H1 (cell line): Measurements from ENCODE around the gene PTPRO. TPM values are rescaled to one million over a fixed set of nuclear protein-coding genes. Genes with fewer than 3 reads are reported as not detected.

ENCODE experiments used
- CTCF ChIA-PET: fragments of 300-600 bp; sonication (Branson Sonifier 250); formaldehyde crosslinking; loops from one replicate; lab custom pipeline; 2021; ENCODE audit not compliant: partially characterized antibody; lab: Charles Lee
- POLR2A ChIA-PET: fragments of 300-600 bp; sonication (Branson Sonifier 250); formaldehyde crosslinking; loops from one replicate; lab custom pipeline; 2021; ENCODE audit warnings: inconsistent platforms; ENCODE audit not compliant: partially characterized antibody; lab: Charles Lee
- DNase-seq, 2 experiments: peaks; one replicate each; pipeline versions ENCODE4 v3.0.0 to v3.0.0-alpha.2; 2010 to 2022; ENCODE audit warnings: low spot score in 2 of 2, low read depth in 1 of 2, mixed read lengths in 1 of 2
- FAIRE-seq: peaks from 2 replicates; lab custom pipeline; 2011; peaks lifted over from hg19 to GRCh38; lab: Jason Lieb, UNC
- H2AFZ ChIP-seq: 2 replicates; pipeline ENCODE4 v1.8.1; 2012; ENCODE audit warnings: low read length, inconsistent platforms
- H2AK5ac ChIP-seq: 2 replicates; pipeline ENCODE4 v1.6.1; 2013; ENCODE audit warnings: low read depth, low read length
- H2BK120ac ChIP-seq: replicated peaks from 2 replicates; pipeline ENCODE3; 2013; ENCODE audit warnings: low read depth, low read length, inconsistent platforms
- H2BK12ac ChIP-seq: 2 replicates; pipeline ENCODE4 v1.6.1; 2013; ENCODE audit warnings: low read depth, low read length
- H2BK15ac ChIP-seq: 2 replicates; pipeline ENCODE4 v1.6.1; 2013; ENCODE audit warnings: low read length
- H2BK20ac ChIP-seq: 2 replicates; pipeline ENCODE4 v1.6.1; 2013; ENCODE audit warnings: low read length
- H2BK5ac ChIP-seq: 2 replicates; pipeline ENCODE4 v1.6.1; 2013; ENCODE audit warnings: low read depth, low read length
- H3K14ac ChIP-seq: 2 replicates; pipeline ENCODE4 v1.6.1; 2013; ENCODE audit warnings: inconsistent platforms; ENCODE audit not compliant: insufficient read length
- H3K18ac ChIP-seq: 2 replicates; pipeline ENCODE4 v1.6.1; 2013; ENCODE audit warnings: low read length; ENCODE audit errors: extremely low read depth
- H3K23ac ChIP-seq: 2 replicates; pipeline ENCODE4 v1.6.1; 2013; ENCODE audit warnings: inconsistent platforms; ENCODE audit not compliant: insufficient read length
- H3K23me2 ChIP-seq: 2 replicates; pipeline ENCODE4 v1.6.1; 2013; ENCODE audit warnings: low read depth, low read length
- H3K27ac ChIP-seq: 2 replicates; pipeline ENCODE4 v1.6.1; 2011; ENCODE audit warnings: low read depth, low read length, inconsistent platforms
- H3K27me3 ChIP-seq, 4 experiments: replicated peaks in 1 of 4; 1 replicate in 1 of 4; 2 replicates in 3 of 4; pipeline versions ENCODE4 v1.6.1 to v1.8.1; 2011 to 2013; ENCODE audit warnings: low read length in 3 of 4, mild to moderate bottlenecking in 3 of 4, inconsistent platforms in 2 of 4, mixed read lengths in 2 of 4, moderate library complexity in 1 of 4; ENCODE audit not compliant: control insufficient read depth in 3 of 4, insufficient read depth in 3 of 4; ENCODE audit errors: extremely low read depth in 1 of 4
- H3K36me3 ChIP-seq, 4 experiments: 2 replicates each; pipeline versions ENCODE4 v1.6.1 to v1.8.1; 2011 to 2013; ENCODE audit warnings: mild to moderate bottlenecking in 4 of 4, low read length in 3 of 4, moderate library complexity in 2 of 4, control low read depth in 1 of 4, inconsistent platforms in 1 of 4; ENCODE audit not compliant: insufficient read depth in 4 of 4, control insufficient read depth in 2 of 4
- H3K4ac ChIP-seq: replicated peaks from 2 replicates; pipeline ENCODE3; 2013; ENCODE audit warnings: low read length, low read depth, mixed read lengths, inconsistent platforms; ENCODE audit not compliant: insufficient read length
- H3K4me1 ChIP-seq, 4 experiments: replicated peaks in 1 of 4; 1 replicate in 1 of 4; 2 replicates in 3 of 4; pipeline versions ENCODE4 v1.6.1 to v1.8.1; 2011 to 2013; ENCODE audit warnings: low read length in 3 of 4, inconsistent platforms in 2 of 4, mixed read lengths in 1 of 4; ENCODE audit not compliant: insufficient read depth in 4 of 4, control insufficient read depth in 3 of 4
- H3K4me2 ChIP-seq, 2 experiments: 2 replicates each; pipeline versions ENCODE4 v1.6.1 to v1.8.1; 2011 to 2013; ENCODE audit warnings: low read depth in 2 of 2, low read length in 2 of 2, control low read depth in 1 of 2, inconsistent platforms in 1 of 2, mild to moderate bottlenecking in 1 of 2; ENCODE audit not compliant: insufficient read depth in 1 of 2
- H3K4me3 ChIP-seq, 4 experiments: fragments of 200-600, 300-600 bp in 1 of 4; sonication (generic), shearing (Covaris generic), sonication (Bioruptor Twin) in 1 of 4; 2 replicates each; pipeline versions ENCODE4 v1.5.1 to v1.8.1; 2011 to 2016; ENCODE audit warnings: low read length in 4 of 4, low read depth in 3 of 4, control low read depth in 2 of 4, inconsistent platforms in 2 of 4, mild to moderate bottlenecking in 2 of 4, mixed read lengths in 1 of 4, moderate library complexity in 1 of 4; ENCODE audit not compliant: insufficient read depth in 2 of 4; ENCODE audit errors: extremely low read depth in 1 of 4
- H3K56ac ChIP-seq: replicated peaks from 2 replicates; pipeline ENCODE3; 2013; ENCODE audit warnings: low read depth, mild to moderate bottlenecking, mixed read lengths, low read length, inconsistent platforms; ENCODE audit not compliant: insufficient read length
- H3K79me1 ChIP-seq: 2 replicates; pipeline ENCODE4 v1.6.1; 2013; ENCODE audit warnings: low read depth, low read length, control low read depth
- H3K79me2 ChIP-seq, 2 experiments: 2 replicates each; pipeline versions ENCODE4 v1.6.1 to v1.8.1; 2012 to 2013; ENCODE audit warnings: low read length in 2 of 2, mild to moderate bottlenecking in 2 of 2, inconsistent platforms in 1 of 2; ENCODE audit not compliant: insufficient read depth in 2 of 2, control insufficient read depth in 1 of 2
- H3K9ac ChIP-seq, 4 experiments: replicated peaks in 1 of 4; 1 replicate in 1 of 4; 2 replicates in 3 of 4; pipeline versions ENCODE4 v1.6.1 to v1.8.1; 2011 to 2013; ENCODE audit warnings: low read depth in 3 of 4, low read length in 3 of 4, control low read depth in 2 of 4, mild to moderate bottlenecking in 2 of 4, moderate library complexity in 2 of 4, inconsistent platforms in 1 of 4; ENCODE audit errors: extremely low read depth in 1 of 4
- H3K9me3 ChIP-seq, 2 experiments: 2 replicates each; pipeline versions ENCODE4 v1.6.1 to v1.8.1; 2012 to 2013; ENCODE audit warnings: mild to moderate bottlenecking in 2 of 2, moderate library complexity in 2 of 2, control low read depth in 1 of 2, inconsistent platforms in 1 of 2, low read depth in 1 of 2, low read length in 1 of 2, mixed read lengths in 1 of 2; ENCODE audit not compliant: insufficient read depth in 2 of 2
- H4K20me1 ChIP-seq, 2 experiments: replicated peaks in 1 of 2; 2 replicates each; pipeline versions ENCODE3 to v1.8.1; 2011 to 2013; ENCODE audit warnings: inconsistent platforms in 2 of 2, low read length in 2 of 2, mild to moderate bottlenecking in 1 of 2; ENCODE audit not compliant: insufficient read depth in 2 of 2, control insufficient read depth in 1 of 2
- H4K5ac ChIP-seq: 2 replicates; pipeline ENCODE4 v1.6.1; 2013; ENCODE audit warnings: low read length, low read depth, mixed read lengths, inconsistent platforms; ENCODE audit not compliant: insufficient read length
- H4K8ac ChIP-seq: 2 replicates; pipeline ENCODE4 v1.8.0; 2013; ENCODE audit warnings: mild to moderate bottlenecking, moderate library complexity, low read length, inconsistent platforms; ENCODE audit not compliant: insufficient read depth; ENCODE audit errors: extremely low read depth
- H4K91ac ChIP-seq: replicated peaks from 2 replicates; pipeline ENCODE3; 2013; ENCODE audit warnings: low read length, mixed read lengths, inconsistent platforms; ENCODE audit not compliant: insufficient read length
- ATF3 ChIP-seq: IDR thresholded peaks from 2 replicates; pipeline ENCODE4 v1.6.1; 2011; ENCODE audit warnings: low read depth, mild to moderate bottlenecking, low read length; ENCODE audit not compliant: insufficient read depth
- BACH1 ChIP-seq: IDR thresholded peaks from 2 replicates; pipeline ENCODE4 v1.6.1; 2012; ENCODE audit warnings: low read length, improper control_type of control experiment
- CEBPB ChIP-seq: IDR thresholded peaks from 2 replicates; pipeline ENCODE4 v1.6.1; 2012; ENCODE audit warnings: low read depth, low read length
- CTBP2 ChIP-seq: IDR thresholded peaks from 2 replicates; pipeline ENCODE4 v1.7.0; 2011; ENCODE audit warnings: borderline replicate concordance, mild to moderate bottlenecking, moderate library complexity, mixed read lengths, low read length; ENCODE audit not compliant: insufficient read depth, insufficient read length
- EZH2 ChIP-seq: fragments of 200-600 bp; sonication (generic); IDR thresholded peaks from 2 replicates; pipeline ENCODE4 v1.7.1; 2012; ENCODE audit warnings: low read depth, mild to moderate bottlenecking, moderate library complexity, low read length, inconsistent platforms; ENCODE audit not compliant: severe bottlenecking
- HDAC6 ChIP-seq: IDR thresholded peaks from one replicate; pipeline ENCODE4 v1.7.1; 2012; ENCODE audit warnings: low read depth, mild to moderate bottlenecking, inconsistent platforms, low read length, moderate library complexity
- KDM5A ChIP-seq: fragments of 200-600 bp; IDR thresholded peaks from 2 replicates; pipeline ENCODE4 v1.7.1; 2012; ENCODE audit warnings: mild to moderate bottlenecking, low read length, inconsistent platforms, mixed read lengths
- RFX5 ChIP-seq: IDR thresholded peaks from 2 replicates; pipeline ENCODE4 v1.6.1; 2011; ENCODE audit warnings: low read depth, low read length, improper control_type of control experiment, borderline replicate concordance
- RXRA ChIP-seq: IDR thresholded peaks from 2 replicates; pipeline ENCODE4 v1.6.1; 2011; ENCODE audit warnings: low read depth, mild to moderate bottlenecking, low read length, moderate library complexity; ENCODE audit not compliant: insufficient read depth
- SAP30 ChIP-seq: fragments of 300-600 bp; sonication (generic); IDR thresholded peaks from 2 replicates; pipeline ENCODE4 v1.7.1; 2012; ENCODE audit warnings: low read length, moderate library complexity, mild to moderate bottlenecking, inconsistent platforms; ENCODE audit not compliant: insufficient read depth, insufficient replicate concordance
- TEAD4 ChIP-seq: IDR thresholded peaks from 2 replicates; pipeline ENCODE4 v1.6.1; 2012; ENCODE audit warnings: low read depth, low read length, inconsistent platforms, mixed read lengths
- USF2 ChIP-seq: IDR thresholded peaks from 2 replicates; pipeline ENCODE4 v1.6.1; 2011; ENCODE audit warnings: low read length, improper control_type of control experiment
- YY1 ChIP-seq: IDR thresholded peaks from 2 replicates; pipeline ENCODE4 v1.6.1; 2011; ENCODE audit warnings: low read depth, mild to moderate bottlenecking, low read length
- WGBS, 2 experiments: shearing (Covaris generic) in 1 of 2; methylation state at CpG; one replicate each; pipeline versions ENCODE4 v1.1.6 to v1.1.7; 2013 to 2015; ENCODE audit warnings: low lambda C conversion rate in 2 of 2, mixed read lengths in 2 of 2, inconsistent platforms in 1 of 2, low coverage in 1 of 2, missing lambda C conversion rate in 1 of 2; ENCODE audit not compliant: insufficient replicate concordance in 2 of 2, insufficient coverage in 1 of 2, insufficient read length in 1 of 2; ENCODE audit errors: extremely low coverage in 1 of 2, missing lambda C conversion rate in 1 of 2; 5-methylcytosine and 5-hydroxymethylcytosine counted together
- polyA plus RNA-seq, 7 experiments: library from polyadenylated mRNA; depleted of rRNA in 3 of 7; stranded (reverse) in 5 of 7; unstranded in 2 of 7; fragments of >200 nt in 5 of 7; fragments of 200-250 nt in 2 of 7; gene quantifications; 1 replicate in 5 of 7; 2 replicates in 1 of 7; 4 replicates in 1 of 7; pipeline versions ENCODE4 v1.2.1 to v1.2.3, GENCODE V29; 2011 to 2013; ENCODE audit warnings: missing spikeins in 2 of 7, mixed read lengths in 2 of 7
- total RNA-seq: library from RNA; stranded (reverse); fragmentation: NEBNext Ultra II Directional; extraction: Animal tissue kit (Norgen Biotek cat#: 25700); gene quantifications from 2 replicates; pipeline ENCODE4 v1.2.1, GENCODE V29; 2021

Gene PTPRO
- total and polyA plus RNA-seq, 2 of the 8 experiments (the other 6 are each of a cell fraction or from before 2014, with no cell fraction given), result 0.73 to 1.7 TPM

GRCh38 chr12:15561396-15561795 is 239.1 kb downstream of the PTPRO start:
- H2BK15ac ChIP-seq, result no peak overlapping the region
- no peaks in the 10 kb centered on the region for H4K20me1 ChIP-seq
- H3K4ac ChIP-seq, result no peak overlapping the region
- peaks cover 0 to 3% (median under 1%) of the 10 kb centered on the region in 4 experiments; a peak in 4 of 7 replicates for H3K4me1 ChIP-seq
- H3K36me3 ChIP-seq, result no peaks in the 10 kb centered on the region
- H3K14ac ChIP-seq, result no peak overlapping the region
- FAIRE-seq (no peak), DNase-seq (no peak)
- H2AFZ ChIP-seq, result no peak overlapping the region
- no peak overlapping the region for H3K27ac ChIP-seq
- H3K9me3 ChIP-seq, result no peaks in the 10 kb centered on the region
- no peak overlapping the region for H2AK5ac ChIP-seq
- no peaks in the 10 kb centered on the region for H3K79me1 ChIP-seq
- H2BK120ac ChIP-seq, result no peak overlapping the region
- no peak overlapping the region for H3K4me2 ChIP-seq
- no peak overlapping the region for H2BK5ac ChIP-seq
- CTCF ChIA-PET, result interaction anchor here (1.0 to 4.1 kb wide), 3 partner anchors 19 to 297 kb away, joined by 3 to 20 read pairs (median 6); no protein-coding TSS in a partner anchor
- no peaks in the 10 kb centered on the region for H3K79me2 ChIP-seq
- H3K27me3 ChIP-seq, result no peaks in the 10 kb centered on the region
- H4K5ac ChIP-seq, result no peak overlapping the region
- WGBS, 2 experiments, result 90% methylated on average over 1 of the region's 1 CpG; no CpG with 5 or more reads in 1 of the 2 experiments
- H3K9ac ChIP-seq, result no peak overlapping the region
- no peak overlapping the region for H3K56ac ChIP-seq
- no peak overlapping the region for H2BK12ac ChIP-seq
- H2BK20ac ChIP-seq, result no peak overlapping the region
- H3K23ac ChIP-seq, result no peak overlapping the region
- no peaks in the 10 kb centered on the region for H3K23me2 ChIP-seq
- H4K8ac ChIP-seq, result no peak overlapping the region
- H3K4me3 ChIP-seq, result no peak overlapping the region
- POLR2A ChIA-PET, result no interaction called here
- H3K18ac ChIP-seq, result no peak overlapping the region
- H4K91ac ChIP-seq, result no peak overlapping the region
- no peak for TF ChIP-seq RXRA
- TF ChIP-seq BACH1, result no peak
- TF ChIP-seq TEAD4, result no peak
- TF ChIP-seq YY1, result no peak
- no peak for TF ChIP-seq RFX5
- no peak for TF ChIP-seq CEBPB
- no peak for TF ChIP-seq CTBP2
- no peak for TF ChIP-seq EZH2
- TF ChIP-seq KDM5A, result no peak
- TF ChIP-seq HDAC6, result no peak
- TF ChIP-seq USF2, result no peak
- no peak for TF ChIP-seq ATF3
- TF ChIP-seq SAP30, result no peak
